ENCODE data around the gene TTI1. TPM values are rescaled to one million over a fixed set of nuclear protein-coding genes. Genes with fewer than 3 reads are reported as not detected.

The TTI1 gene
- polyA plus RNA-seq, 3 donors = 6.4 to 9.1 (median 8.8) TPM

- H3K4me2 ChIP-seq (replicated peaks; ENCODE audit: extremely low read depth, low read length, poor library complexity, severe bottlenecking) = no peak overlapping the region
- H3K27me3 Mint-ChIP-seq (ENCODE audit: low read depth in 3 of 3) = no peaks in the 10 kb centered on the region
- no peak for DNase-seq
- no peak overlapping the region for H2AFZ ChIP-seq (ENCODE audit: insufficient read depth, low read depth, low read length, poor library complexity, severe bottlenecking)
- no peaks in the 10 kb centered on the region for H3K27me3 ChIP-seq (ENCODE audit: control insufficient read depth in 2 of 2, insufficient read depth in 2 of 2, low read length in 2 of 2)
- peaks cover 34 to 67% of the 10 kb centered on the region in 2 donors for H3K36me3 ChIP-seq (replicated peaks in 1 of 2; ENCODE audit: control insufficient read depth in 1 of 2, insufficient read depth in 2 of 2, low read length in 2 of 2)
- intact Hi-C loops (cut with micrococcal nuclease) = no loop called here
- peaks cover 4 to 16% (median 12%) of the 10 kb centered on the region in 7 donors for H3K9me3 Mint-ChIP-seq
- H3K4me3 ChIP-seq (replicated peaks in 1 of 3; ENCODE audit: low read depth in 2 of 3, low read length in 3 of 3) = no peak overlapping the region
- peaks cover 5 to 15% of the 10 kb centered on the region in 2 donors for H3K9me3 ChIP-seq (replicated peaks in 1 of 2; ENCODE audit: control insufficient read depth in 1 of 2, insufficient read depth in 1 of 2, low read length in 2 of 2)
- no CpG with 5 or more reads among the region's 1 CpG for WGBS (ENCODE audit: insufficient coverage)
- no peaks in the 10 kb centered on the region for H3K4me1 ChIP-seq (ENCODE audit: control insufficient read depth in 1 of 2, insufficient read depth in 2 of 2, low read length in 2 of 2)
- H3K27ac ChIP-seq (ENCODE audit: low read depth in 1 of 2, low read length in 2 of 2) = no peak overlapping the region
- H3K79me2 ChIP-seq (ENCODE audit: insufficient read depth, low read length) = peaks cover 58% of the 10 kb centered on the region
- H3K36me3 Mint-ChIP-seq = peaks cover 60 to 66% of the 10 kb centered on the region in 2 donors
- no peak overlapping the region for H3K27ac Mint-ChIP-seq
- H3K9ac ChIP-seq (ENCODE audit: insufficient read depth, low read length, poor library complexity, severe bottlenecking) = no peak overlapping the region
- peaks cover 3% of the 10 kb centered on the region for H4K20me1 ChIP-seq (ENCODE audit: insufficient read depth, low read length)
- TF ChIP-seq, protein P1, sequence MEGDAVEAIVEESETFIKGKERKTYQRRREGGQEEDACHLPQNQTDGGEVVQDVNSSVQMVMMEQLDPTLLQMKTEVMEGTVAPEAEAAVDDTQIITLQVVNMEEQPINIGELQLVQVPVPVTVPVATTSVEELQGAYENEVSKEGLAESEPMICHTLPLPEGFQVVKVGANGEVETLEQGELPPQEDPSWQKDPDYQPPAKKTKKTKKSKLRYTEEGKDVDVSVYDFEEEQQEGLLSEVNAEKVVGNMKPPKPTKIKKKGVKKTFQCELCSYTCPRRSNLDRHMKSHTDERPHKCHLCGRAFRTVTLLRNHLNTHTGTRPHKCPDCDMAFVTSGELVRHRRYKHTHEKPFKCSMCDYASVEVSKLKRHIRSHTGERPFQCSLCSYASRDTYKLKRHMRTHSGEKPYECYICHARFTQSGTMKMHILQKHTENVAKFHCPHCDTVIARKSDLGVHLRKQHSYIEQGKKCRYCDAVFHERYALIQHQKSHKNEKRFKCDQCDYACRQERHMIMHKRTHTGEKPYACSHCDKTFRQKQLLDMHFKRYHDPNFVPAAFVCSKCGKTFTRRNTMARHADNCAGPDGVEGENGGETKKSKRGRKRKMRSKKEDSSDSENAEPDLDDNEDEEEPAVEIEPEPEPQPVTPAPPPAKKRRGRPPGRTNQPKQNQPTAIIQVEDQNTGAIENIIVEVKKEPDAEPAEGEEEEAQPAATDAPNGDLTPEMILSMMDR (IDR thresholded peaks at IDR 0.05) = no peak
- H3K4me3 Mint-ChIP-seq = no peak overlapping the region
- H3K4me1 Mint-ChIP-seq = no peaks in the 10 kb centered on the region
Measured at GRCh38 chr20:38017959-38018358, 15.3 kb downstream of the TTI1 start.

DNA sequence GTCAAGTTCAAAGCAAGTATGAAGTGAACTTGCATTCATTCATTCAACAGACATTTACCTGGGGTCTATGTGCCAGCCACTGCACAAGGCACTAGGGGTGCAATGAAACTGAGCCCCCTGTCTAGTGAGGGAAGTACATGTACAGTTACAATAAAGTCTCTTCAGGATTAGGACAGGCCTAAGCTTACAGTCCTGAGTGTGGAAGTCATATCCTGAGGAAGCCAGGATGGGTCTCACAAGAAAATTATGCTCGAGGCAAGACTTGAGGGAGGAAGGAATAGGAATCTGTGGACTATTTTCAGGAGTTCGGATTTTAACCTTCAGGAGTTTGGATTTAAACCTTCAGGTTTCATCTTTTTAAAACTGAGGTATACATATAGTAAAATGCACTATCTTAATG is 19.4 kb downstream of the TTI1 start:
- peaks cover 4 to 10% (median 7%) of the 10 kb centered on the region in 7 donors for H3K9me3 Mint-ChIP-seq
- Histone ChIP-seq H3K9me3 (replicated peaks in 1 of 2; ENCODE audit: control insufficient read depth in 1 of 2, insufficient read depth in 1 of 2, low read length in 2 of 2) (peaks cover 3 to 14% of the 10 kb centered on the region in 2 donors), H3K27ac (ENCODE audit: low read depth in 1 of 2, low read length in 2 of 2) (no peak overlapping the region), H3K4me3 (replicated peaks in 1 of 3; ENCODE audit: low read depth in 2 of 3, low read length in 3 of 3) (no peak overlapping the region), H3K27me3 (ENCODE audit: control insufficient read depth in 2 of 2, insufficient read depth in 2 of 2, low read length in 2 of 2) (no peaks in the 10 kb centered on the region), H3K9ac (ENCODE audit: insufficient read depth, low read length, poor library complexity, severe bottlenecking) (no peak overlapping the region), H3K79me2 (ENCODE audit: insufficient read depth, low read length) (peaks cover 20% of the 10 kb centered on the region), H3K36me3 (replicated peaks in 1 of 2; ENCODE audit: control insufficient read depth in 1 of 2, insufficient read depth in 2 of 2, low read length in 2 of 2) (peaks cover 52 to 95% of the 10 kb centered on the region in 2 donors), H3K4me2 (replicated peaks; ENCODE audit: extremely low read depth, low read length, poor library complexity, severe bottlenecking) (no peak overlapping the region), H2AFZ (ENCODE audit: insufficient read depth, low read depth, low read length, poor library complexity, severe bottlenecking) (no peak overlapping the region), H4K20me1 (ENCODE audit: insufficient read depth, low read length) (no peaks in the 10 kb centered on the region), H3K4me1 (ENCODE audit: control insufficient read depth in 1 of 2, insufficient read depth in 2 of 2, low read length in 2 of 2) (no peaks in the 10 kb centered on the region)
- no peak overlapping the region for H3K4me3 Mint-ChIP-seq
- intact Hi-C loops (cut with micrococcal nuclease) = no loop called here
- TF ChIP-seq, protein P1 (IDR thresholded peaks at IDR 0.05) = no peak
- no peaks in the 10 kb centered on the region for H3K27me3 Mint-ChIP-seq (ENCODE audit: low read depth in 3 of 3)
- no peak for DNase-seq
- H3K4me1 Mint-ChIP-seq = no peaks in the 10 kb centered on the region
- 88% methylated on average over 1 of the region's 2 CpGs for WGBS (ENCODE audit: insufficient coverage)
- peaks cover 71 to 87% of the 10 kb centered on the region in 2 donors for H3K36me3 Mint-ChIP-seq
- H3K27ac Mint-ChIP-seq = no peak overlapping the region
